ENCODE results near the gene CEACAM4.
A peak's percentile ranks its signal among the peaks of the same experiment; 100 is the strongest.

The CEACAM4 gene

GRCh38 chr19:41616792-41617621 is 9.9 kb downstream of the CEACAM4 start:
- peak; percentile 24 for DNase-seq (ENCODE audit: low read depth)
- no peak overlapping the region for H3K4me3 ChIP-seq (ENCODE audit: low read length)
- H3K36me3 ChIP-seq (ENCODE audit: control insufficient read depth, insufficient read depth, low read length, severe bottlenecking) = no peaks in the 10 kb centered on the region
- H3K9me3 ChIP-seq (ENCODE audit: control insufficient read depth, low read length) = no peaks in the 10 kb centered on the region
- no peak overlapping the region for H3K9ac ChIP-seq (ENCODE audit: low read length)
- H3K27me3 ChIP-seq (replicated peaks; ENCODE audit: control insufficient read depth, insufficient read depth, low read length) = peaks cover 8% of the 10 kb centered on the region
- H3K4me1 ChIP-seq (ENCODE audit: control insufficient read depth, insufficient read depth, low read length) = no peaks in the 10 kb centered on the region

DNA sequence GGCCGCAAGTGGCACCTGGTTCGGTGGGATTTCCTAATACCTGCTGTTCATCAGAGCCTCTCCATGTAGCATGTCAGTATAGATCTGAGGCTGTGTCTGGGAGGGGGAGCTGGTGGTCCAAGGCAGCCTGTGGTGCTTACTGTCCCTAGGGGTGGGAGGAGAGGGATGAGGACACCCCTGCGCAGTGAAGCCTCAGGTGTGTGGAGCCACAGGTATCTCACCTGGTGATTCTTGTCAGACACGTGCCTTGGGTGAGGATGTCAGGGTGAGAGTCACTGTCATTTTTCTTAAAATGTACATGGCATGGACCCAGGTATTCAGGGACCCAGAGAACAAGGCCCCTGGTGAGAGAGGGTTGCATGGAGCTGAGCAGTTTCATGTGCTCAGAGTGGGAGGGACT is 11.7 kb downstream of the CEACAM4 start:
- Histone ChIP-seq H3K27me3 (replicated peaks; ENCODE audit: control insufficient read depth, insufficient read depth, low read length) (peaks cover 9% of the 10 kb centered on the region), H3K4me3 (ENCODE audit: low read length) (no peak overlapping the region), H3K9me3 (ENCODE audit: control insufficient read depth, low read length) (no peaks in the 10 kb centered on the region), H3K36me3 (ENCODE audit: control insufficient read depth, insufficient read depth, low read length, severe bottlenecking) (no peaks in the 10 kb centered on the region), H3K4me1 (ENCODE audit: control insufficient read depth, insufficient read depth, low read length) (no peaks in the 10 kb centered on the region), H3K9ac (ENCODE audit: low read length) (no peak overlapping the region)
- no peak for DNase-seq (ENCODE audit: low read depth)

- Histone ChIP-seq H3K9me3 (ENCODE audit: control insufficient read depth, low read length) (peaks cover 5% of the 10 kb centered on the region), H3K9ac (ENCODE audit: low read length) (no peak overlapping the region), H3K4me3 (ENCODE audit: low read length) (no peak overlapping the region), H3K4me1 (ENCODE audit: control insufficient read depth, insufficient read depth, low read length) (no peaks in the 10 kb centered on the region), H3K36me3 (ENCODE audit: control insufficient read depth, insufficient read depth, low read length, severe bottlenecking) (no peaks in the 10 kb centered on the region), H3K27me3 (replicated peaks; ENCODE audit: control insufficient read depth, insufficient read depth, low read length) (peaks cover 11% of the 10 kb centered on the region)
- DNase-seq (ENCODE audit: low read depth) = no peak
Observed at GRCh38 chr19:41612483-41612882, 14.4 kb downstream of the CEACAM4 start.

GRCh38 chr19:41610789-41611188 is 16.1 kb downstream of the CEACAM4 start:
- Histone ChIP-seq H3K9ac (ENCODE audit: low read length) (no peak overlapping the region), H3K9me3 (ENCODE audit: control insufficient read depth, low read length) (peaks cover 5% of the 10 kb centered on the region), H3K36me3 (ENCODE audit: control insufficient read depth, insufficient read depth, low read length, severe bottlenecking) (no peaks in the 10 kb centered on the region), H3K4me3 (ENCODE audit: low read length) (no peak overlapping the region), H3K4me1 (ENCODE audit: control insufficient read depth, insufficient read depth, low read length) (no peaks in the 10 kb centered on the region), H3K27me3 (replicated peaks; ENCODE audit: control insufficient read depth, insufficient read depth, low read length) (peaks cover 18% of the 10 kb centered on the region)
- DNase-seq (ENCODE audit: low read depth) = no peak

DNA sequence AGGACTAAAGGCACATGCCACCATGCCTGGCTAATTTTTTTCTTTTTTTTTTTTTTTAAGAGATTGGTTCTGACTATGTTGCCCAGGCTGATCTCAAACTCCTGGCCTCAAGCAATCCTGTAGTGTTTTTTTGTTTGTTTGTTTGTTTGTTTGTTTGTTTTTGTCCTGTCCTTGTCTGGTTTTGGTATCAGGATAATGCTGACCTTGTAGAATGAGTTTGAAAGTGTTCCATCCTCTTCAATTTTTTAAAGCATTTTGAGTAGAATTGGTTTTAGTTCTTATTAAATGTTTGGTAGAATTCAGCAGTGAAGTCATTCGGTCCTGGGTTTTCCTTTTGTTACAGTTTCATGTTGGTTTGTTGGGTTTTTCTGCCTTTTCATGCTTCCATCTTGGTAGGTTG is 19.2 kb downstream of the CEACAM4 start:
- Histone ChIP-seq H3K4me1 (ENCODE audit: control insufficient read depth, insufficient read depth, low read length) (no peaks in the 10 kb centered on the region), H3K27me3 (replicated peaks; ENCODE audit: control insufficient read depth, insufficient read depth, low read length) (peaks cover 36% of the 10 kb centered on the region), H3K9ac (ENCODE audit: low read length) (no peak overlapping the region), H3K9me3 (ENCODE audit: control insufficient read depth, low read length) (peaks cover 5% of the 10 kb centered on the region), H3K36me3 (ENCODE audit: control insufficient read depth, insufficient read depth, low read length, severe bottlenecking) (no peaks in the 10 kb centered on the region), H3K4me3 (ENCODE audit: low read length) (no peak overlapping the region)
- DNase-seq (ENCODE audit: low read depth) = no peak

- peaks cover 36% of the 10 kb centered on the region for H3K27me3 ChIP-seq (replicated peaks; ENCODE audit: control insufficient read depth, insufficient read depth, low read length)
- H3K4me3 ChIP-seq (ENCODE audit: low read length) = no peak overlapping the region
- H3K9ac ChIP-seq (ENCODE audit: low read length) = no peak overlapping the region
Observed at GRCh38 chr19:41606215-41606837, 20.5 kb downstream of the CEACAM4 start.

GRCh38 chr19:41604831-41605230 is 22.0 kb downstream of the CEACAM4 start:
- Histone ChIP-seq H3K27me3 (replicated peaks; ENCODE audit: control insufficient read depth, insufficient read depth, low read length) (peaks cover 35% of the 10 kb centered on the region), H3K9me3 (ENCODE audit: control insufficient read depth, low read length) (peaks cover 5% of the 10 kb centered on the region), H3K4me3 (ENCODE audit: low read length) (no peak overlapping the region), H3K9ac (ENCODE audit: low read length) (no peak overlapping the region), H3K4me1 (ENCODE audit: control insufficient read depth, insufficient read depth, low read length) (no peaks in the 10 kb centered on the region), H3K36me3 (ENCODE audit: control insufficient read depth, insufficient read depth, low read length, severe bottlenecking) (no peaks in the 10 kb centered on the region)
- DNase-seq (ENCODE audit: low read depth) = no peak

More at GRCh38 chr19:41606215-41606837, 20.5 kb downstream of the CEACAM4 start:
- Histone ChIP-seq H3K9me3 (ENCODE audit: control insufficient read depth, low read length) (peaks cover 5% of the 10 kb centered on the region), H3K36me3 (ENCODE audit: control insufficient read depth, insufficient read depth, low read length, severe bottlenecking) (no peaks in the 10 kb centered on the region), H3K4me1 (ENCODE audit: control insufficient read depth, insufficient read depth, low read length) (no peaks in the 10 kb centered on the region)
- no peak for DNase-seq (ENCODE audit: low read depth)

GRCh38 chr19:41601771-41602170 is 25.1 kb downstream of the CEACAM4 start:
- no peak for DNase-seq (ENCODE audit: low read depth)
- H3K27me3 ChIP-seq (replicated peaks; ENCODE audit: control insufficient read depth, insufficient read depth, low read length) = peaks cover 33% of the 10 kb centered on the region

GRCh38 chr19:41599175-41599966 is 27.5 kb downstream of the CEACAM4 start:
- H3K36me3 ChIP-seq (ENCODE audit: control insufficient read depth, insufficient read depth, low read length, severe bottlenecking) = no peaks in the 10 kb centered on the region
- H3K9ac ChIP-seq (ENCODE audit: low read length) = no peak overlapping the region
- no peak overlapping the region for H3K4me3 ChIP-seq (ENCODE audit: low read length)
- no peak for DNase-seq (ENCODE audit: low read depth)
- H3K4me1 ChIP-seq (ENCODE audit: control insufficient read depth, insufficient read depth, low read length) = no peaks in the 10 kb centered on the region
- no peaks in the 10 kb centered on the region for H3K9me3 ChIP-seq (ENCODE audit: control insufficient read depth, low read length)
- peaks cover 30% of the 10 kb centered on the region for H3K27me3 ChIP-seq (replicated peaks; ENCODE audit: control insufficient read depth, insufficient read depth, low read length)

More at GRCh38 chr19:41601771-41602170, 25.1 kb downstream of the CEACAM4 start:
- Histone ChIP-seq H3K36me3 (ENCODE audit: control insufficient read depth, insufficient read depth, low read length, severe bottlenecking) (no peaks in the 10 kb centered on the region), H3K9me3 (ENCODE audit: control insufficient read depth, low read length) (no peaks in the 10 kb centered on the region), H3K4me3 (ENCODE audit: low read length) (no peak overlapping the region), H3K4me1 (ENCODE audit: control insufficient read depth, insufficient read depth, low read length) (no peaks in the 10 kb centered on the region), H3K9ac (ENCODE audit: low read length) (no peak overlapping the region)

GRCh38 chr19:41597600-41598041 is 29.3 kb downstream of the CEACAM4 start:
- no peaks in the 10 kb centered on the region for H3K4me1 ChIP-seq (ENCODE audit: control insufficient read depth, insufficient read depth, low read length)
- H3K9me3 ChIP-seq (ENCODE audit: control insufficient read depth, low read length) = no peaks in the 10 kb centered on the region
- peak; percentile 76 for DNase-seq (ENCODE audit: low read depth)
- H3K36me3 ChIP-seq (ENCODE audit: control insufficient read depth, insufficient read depth, low read length, severe bottlenecking) = no peaks in the 10 kb centered on the region
- H3K4me3 ChIP-seq (ENCODE audit: low read length) = no peak overlapping the region
- peaks cover 28% of the 10 kb centered on the region for H3K27me3 ChIP-seq (replicated peaks; ENCODE audit: control insufficient read depth, insufficient read depth, low read length)
- H3K9ac ChIP-seq (ENCODE audit: low read length) = no peak overlapping the region

GRCh38 chr19:41595890-41596280 is 31.0 kb downstream of the CEACAM4 start:
- H3K27me3 ChIP-seq (replicated peaks; ENCODE audit: control insufficient read depth, insufficient read depth, low read length) = peaks cover 26% of the 10 kb centered on the region
- no peaks in the 10 kb centered on the region for H3K9me3 ChIP-seq (ENCODE audit: control insufficient read depth, low read length)
- no peak overlapping the region for H3K9ac ChIP-seq (ENCODE audit: low read length)
- no peaks in the 10 kb centered on the region for H3K36me3 ChIP-seq (ENCODE audit: control insufficient read depth, insufficient read depth, low read length, severe bottlenecking)
- no peak for DNase-seq (ENCODE audit: low read depth)
- no peaks in the 10 kb centered on the region for H3K4me1 ChIP-seq (ENCODE audit: control insufficient read depth, insufficient read depth, low read length)
- no peak overlapping the region for H3K4me3 ChIP-seq (ENCODE audit: low read length)

Measured in adipocyte (in vitro differentiated cells).